Urinary bladder (tissue), 4 donors: ENCODE data around the gene SPANXD. TPM values are rescaled to one million over a fixed set of nuclear protein-coding genes. Genes with fewer than 3 reads are reported as not detected.
"Not testable (repeated sequence)": the region's sequence is repeated elsewhere in the genome, so short reads cannot be mapped to it uniquely, and the experiment has no call there.

Experiments used
- DNase-seq: peaks from one replicate; pipeline ENCODE4 v3.0.0-alpha.2; 2015; ENCODE audit errors: extremely low spot score
- H3K27ac ChIP-seq: one replicate; pipeline ENCODE4 v1.5.1; 2013; ENCODE audit warnings: low read depth, mild to moderate bottlenecking, moderate library complexity
- H3K36me3 ChIP-seq: one replicate; pipeline ENCODE4 v1.6.1; 2013; ENCODE audit warnings: mild to moderate bottlenecking, moderate library complexity; ENCODE audit not compliant: insufficient read depth
- H3K4me1 ChIP-seq: one replicate; pipeline ENCODE4 v1.6.1; 2013; ENCODE audit warnings: mild to moderate bottlenecking, moderate library complexity; ENCODE audit not compliant: insufficient read depth
- H3K4me3 ChIP-seq: one replicate; pipeline ENCODE4 v1.5.1; 2013; ENCODE audit warnings: low read depth, low read length
- WGBS: extraction: QIAGEN DNeasy Blood & Tissue Kit; methylation state at CpG from one replicate; pipeline ENCODE4 v1.1.7; 2013; 5-methylcytosine and 5-hydroxymethylcytosine counted together
- polyA plus RNA-seq: library from polyadenylated mRNA; stranded (reverse); fragments of 200-250 nt; gene quantifications from one replicate; pipeline ENCODE4 v1.2.3, GENCODE V29; 2013
- total RNA-seq: library from RNA; depleted of rRNA; stranded (reverse); fragments of >200 nt; gene quantifications from one replicate; pipeline ENCODE4 v1.2.3, GENCODE V29; 2014
- donor health status: healthy with polysubstance abuse.
- donor health status: healthy.

Gene SPANXD, protein sequence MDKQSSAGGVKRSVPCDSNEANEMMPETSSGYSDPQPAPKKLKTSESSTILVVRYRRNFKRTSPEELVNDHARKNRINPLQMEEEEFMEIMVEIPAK
- total RNA-seq (not detected), polyA plus RNA-seq (not detected)

DNA sequence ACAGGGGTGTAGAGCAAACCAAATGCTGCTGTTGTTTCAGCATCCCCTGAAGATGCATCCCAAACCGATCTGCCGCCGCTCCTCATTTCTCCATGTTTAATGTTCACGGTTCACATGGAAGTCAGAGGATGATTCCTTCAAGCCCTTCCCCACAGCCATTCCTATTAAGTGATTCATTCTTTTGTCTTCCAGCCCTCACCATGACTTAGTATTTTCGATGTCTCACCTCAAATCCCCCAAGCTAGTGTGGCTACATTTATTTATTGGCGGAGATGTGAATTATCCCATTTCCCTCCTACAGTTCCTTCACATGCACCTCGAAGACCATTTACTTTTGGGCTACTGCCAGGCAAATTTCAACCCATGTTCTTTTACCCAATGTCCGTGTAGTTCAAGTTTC is at the start of gene SPANXD:
Gene SPANXD (minus strand): TSS at position 101 of the 400 bp plus-strand sequence. CDS start 334 bp downstream, outside the sequence.
- not testable (repeated sequence) for H3K4me1 ChIP-seq, H3K4me3 ChIP-seq, H3K36me3 ChIP-seq, DNase-seq, H3K27ac ChIP-seq
- 90% methylated on average over 2 of the region's 8 CpGs for WGBS

DNA sequence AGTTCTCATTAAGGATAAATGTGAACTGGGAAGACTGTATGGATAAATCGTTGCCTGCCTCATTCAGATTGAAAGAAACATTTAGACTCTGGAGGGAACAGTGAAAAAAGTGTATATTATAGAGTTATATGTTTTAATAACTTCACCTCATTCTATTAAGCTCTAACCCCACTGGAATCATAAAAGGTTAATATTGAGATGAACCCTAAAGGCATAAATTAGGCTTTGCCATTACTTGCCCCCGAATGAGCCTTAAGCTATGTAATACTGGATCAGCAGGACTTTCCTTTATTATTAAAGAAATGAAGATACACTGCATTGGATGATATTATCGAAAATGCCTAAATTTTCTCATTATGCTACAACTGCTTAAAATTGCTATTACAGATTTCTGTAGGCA is 44.1 kb upstream of the SPANXD start:
- Histone ChIP-seq H3K4me3 (no peak overlapping the region), H3K27ac (no peak overlapping the region), H3K4me1 (no peaks in the 10 kb centered on the region), H3K36me3 (no peaks in the 10 kb centered on the region)
- WGBS: 91% methylated on average over 3 of the region's 3 CpGs
- DNase-seq: no peak

DNA sequence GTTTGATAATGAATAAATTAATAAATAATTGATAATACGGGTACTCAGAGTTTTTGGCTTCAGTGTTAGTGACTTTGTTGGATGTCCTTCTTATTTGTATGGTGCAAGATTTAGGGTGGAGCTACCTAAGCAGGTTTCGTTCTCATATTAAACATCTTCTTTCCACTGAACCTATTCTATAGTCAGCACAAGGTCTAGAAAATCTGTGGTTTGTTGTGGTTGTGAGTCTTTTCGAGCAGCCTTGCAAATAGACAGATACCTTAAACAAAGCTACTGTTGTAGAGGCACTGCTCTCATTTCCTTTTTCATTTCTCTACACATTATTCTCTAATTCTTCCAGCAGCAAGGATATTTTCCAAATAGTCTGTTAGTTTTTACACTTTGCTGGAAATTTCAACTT is 38.1 kb upstream of the SPANXD start:
- H3K4me1 ChIP-seq: no peaks in the 10 kb centered on the region
- no peak overlapping the region for H3K27ac ChIP-seq
- DNase-seq: no peak
- H3K4me3 ChIP-seq: no peak overlapping the region
- 88% methylated on average over 3 of the region's 3 CpGs for WGBS
- no peaks in the 10 kb centered on the region for H3K36me3 ChIP-seq

DNA sequence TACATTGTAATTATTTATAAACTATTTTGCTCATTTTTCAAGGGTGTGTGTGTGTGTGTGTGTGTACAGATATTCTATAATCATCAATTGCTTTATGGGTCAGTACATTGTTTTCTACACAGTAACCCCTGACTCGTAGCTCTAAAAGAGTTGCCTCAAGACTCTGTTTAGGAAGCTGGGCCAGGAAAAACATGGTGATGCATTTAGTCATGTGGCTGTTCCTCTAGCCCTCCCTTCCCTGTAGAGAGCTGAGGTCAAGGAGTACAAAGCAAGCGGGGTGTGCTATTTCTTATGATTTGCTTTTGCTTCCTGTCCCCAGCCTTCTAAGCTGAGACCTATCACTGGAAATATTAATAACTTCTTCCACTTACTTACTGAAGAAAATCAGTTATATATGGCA is 34.8 kb upstream of the SPANXD start:
- Histone ChIP-seq H3K4me3 (no peak overlapping the region), H3K4me1 (no peaks in the 10 kb centered on the region), H3K27ac (no peak overlapping the region), H3K36me3 (no peaks in the 10 kb centered on the region)
- WGBS: 41% methylated on average over 2 of the region's 2 CpGs
- no peak for DNase-seq

DNA sequence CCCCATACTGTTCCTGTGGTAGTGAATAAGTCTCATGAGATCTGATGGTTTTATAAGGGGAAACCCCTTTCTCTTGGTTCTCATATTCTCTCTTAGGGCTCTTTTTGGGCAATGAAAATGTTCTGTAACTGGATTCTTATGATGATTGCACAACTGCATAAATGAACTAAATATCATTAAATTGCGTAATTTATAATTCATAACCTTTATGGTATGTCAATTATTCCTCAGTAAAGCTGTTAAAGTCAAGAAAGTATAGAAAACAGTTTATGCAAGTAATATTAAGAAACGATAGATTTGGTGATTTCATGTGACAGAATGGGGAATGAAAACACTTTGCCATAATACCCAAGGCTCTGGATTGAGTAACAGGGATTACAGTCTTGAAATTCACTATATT is 33.5 kb upstream of the SPANXD start:
- DNase-seq: no peak
- Histone ChIP-seq H3K36me3 (no peaks in the 10 kb centered on the region), H3K4me3 (no peak overlapping the region), H3K27ac (no peak overlapping the region), H3K4me1 (no peaks in the 10 kb centered on the region)
- WGBS: 81% methylated on average over 2 of the region's 2 CpGs

DNA sequence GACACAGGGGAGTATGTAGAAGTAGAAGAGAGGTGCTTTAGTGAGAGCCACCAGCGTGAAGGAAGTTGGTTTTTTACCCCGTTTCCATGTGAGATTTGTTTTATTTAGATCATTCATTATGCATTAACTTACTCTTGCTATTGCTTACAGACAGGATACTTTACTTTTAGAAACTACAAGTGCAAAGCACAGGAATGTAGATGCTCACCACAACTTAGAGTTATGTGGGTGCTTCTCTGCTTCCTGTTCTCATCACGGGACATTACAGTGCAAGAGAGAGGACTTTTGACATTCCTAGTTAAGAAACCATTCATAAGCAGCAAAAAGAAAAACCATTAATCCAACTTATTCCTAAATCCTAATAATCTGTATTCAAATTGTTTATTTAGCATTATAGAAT is 25.6 kb upstream of the SPANXD start:
- Histone ChIP-seq H3K27ac (no peak overlapping the region), H3K4me3 (no peak overlapping the region), H3K36me3 (no peaks in the 10 kb centered on the region), H3K4me1 (no peaks in the 10 kb centered on the region)
- 58% methylated on average over 3 of the region's 3 CpGs for WGBS
- no peak for DNase-seq

DNA sequence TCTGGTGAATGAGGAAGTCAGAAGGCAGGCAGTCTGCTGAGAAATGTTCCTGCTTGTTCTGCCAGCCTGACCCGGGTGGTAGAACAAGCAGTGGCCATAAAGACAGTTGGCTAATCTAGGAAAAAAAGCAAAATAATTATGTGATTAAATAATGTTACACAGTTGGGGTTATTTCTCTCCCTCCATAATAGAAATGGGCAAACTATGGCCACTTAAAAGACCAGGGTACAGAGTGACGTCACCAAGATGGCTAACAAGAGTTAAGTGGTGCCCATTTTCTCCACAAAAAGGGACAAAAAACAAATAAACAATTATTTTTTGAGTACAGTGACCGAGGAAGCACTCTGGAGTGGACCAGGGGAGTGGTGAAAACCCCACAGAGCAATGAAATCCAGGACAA is 16.1 kb upstream of the SPANXD start:
- Histone ChIP-seq H3K27ac (no peak overlapping the region), H3K4me1 (no peaks in the 10 kb centered on the region), H3K4me3 (no peak overlapping the region), H3K36me3 (no peaks in the 10 kb centered on the region)
- DNase-seq: no peak
- 69% methylated on average over 3 of the region's 3 CpGs for WGBS

DNA sequence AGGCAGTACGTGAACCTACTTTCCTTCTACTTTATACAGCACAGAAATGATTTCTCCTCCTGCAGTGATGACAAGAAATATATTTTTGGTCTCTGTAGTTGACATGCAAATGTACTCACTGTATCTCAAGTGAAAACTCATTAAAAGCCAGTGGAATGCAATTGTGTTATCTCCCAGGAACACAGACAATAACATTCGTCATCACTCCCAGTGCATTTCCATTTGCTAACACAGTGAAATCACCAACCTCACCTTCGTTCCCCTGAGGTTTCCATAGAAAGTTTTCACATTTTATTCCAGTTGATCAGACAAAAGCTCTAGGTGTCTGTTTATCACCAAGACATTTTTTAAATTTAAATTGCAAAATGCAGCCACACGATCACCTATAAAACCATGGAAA is 2.5 kb upstream of the SPANXD start:
- H3K36me3 ChIP-seq: no peaks in the 10 kb centered on the region
- no peak overlapping the region for H3K27ac ChIP-seq
- 62% methylated on average over 4 of the region's 4 CpGs for WGBS
- H3K4me3 ChIP-seq: no peak overlapping the region
- no peaks in the 10 kb centered on the region for H3K4me1 ChIP-seq
- DNase-seq: no peak

DNA sequence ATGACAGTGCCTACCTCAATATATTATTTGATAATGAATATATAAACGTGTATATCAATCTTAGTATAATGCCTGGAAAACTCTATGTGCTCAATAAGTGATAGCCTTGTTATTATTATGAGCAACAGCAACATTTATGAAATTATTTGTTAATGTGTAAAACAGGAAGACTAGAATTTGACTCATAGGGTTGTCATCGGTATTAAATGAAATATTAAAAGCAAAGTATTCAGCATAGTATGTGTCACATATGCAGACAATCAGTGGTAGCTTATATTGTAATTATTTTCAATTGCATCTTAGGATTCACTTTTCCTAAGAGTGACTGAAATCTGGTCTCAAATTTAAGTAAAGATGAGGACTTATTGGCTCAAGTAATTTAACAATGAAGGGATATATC is 24.6 kb downstream of the SPANXD start:
- H3K4me1 ChIP-seq: no peaks in the 10 kb centered on the region
- WGBS: 77% methylated on average over 2 of the region's 2 CpGs
- no peak overlapping the region for H3K27ac ChIP-seq
- H3K36me3 ChIP-seq: no peaks in the 10 kb centered on the region
- no peak overlapping the region for H3K4me3 ChIP-seq
- DNase-seq: no peak

DNA sequence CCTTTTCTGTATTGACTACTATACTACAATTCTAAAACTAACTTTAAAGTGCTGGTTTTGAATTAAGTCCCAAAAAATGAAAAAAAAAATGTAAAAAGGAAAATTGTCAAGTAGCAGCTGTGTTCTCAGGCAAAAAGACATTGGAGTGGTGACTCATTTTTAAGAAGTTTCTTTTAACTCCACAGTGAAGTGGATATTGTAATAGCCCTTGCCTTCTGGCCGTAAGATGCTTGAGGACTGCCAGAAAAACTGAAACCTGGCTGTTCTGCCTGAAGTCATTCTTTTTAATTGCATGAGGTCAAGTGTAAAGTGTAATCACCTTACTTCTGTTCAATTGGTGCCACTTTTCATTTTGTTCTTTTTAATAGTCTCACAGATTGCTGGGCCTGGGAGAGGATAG is 28.9 kb downstream of the SPANXD start:
- H3K36me3 ChIP-seq: no peaks in the 10 kb centered on the region
- no peak for DNase-seq
- H3K4me3 ChIP-seq: no peak overlapping the region
- H3K4me1 ChIP-seq: no peaks in the 10 kb centered on the region
- 80% methylated on average over 1 of the region's 1 CpG for WGBS
- H3K27ac ChIP-seq: no peak overlapping the region

DNA sequence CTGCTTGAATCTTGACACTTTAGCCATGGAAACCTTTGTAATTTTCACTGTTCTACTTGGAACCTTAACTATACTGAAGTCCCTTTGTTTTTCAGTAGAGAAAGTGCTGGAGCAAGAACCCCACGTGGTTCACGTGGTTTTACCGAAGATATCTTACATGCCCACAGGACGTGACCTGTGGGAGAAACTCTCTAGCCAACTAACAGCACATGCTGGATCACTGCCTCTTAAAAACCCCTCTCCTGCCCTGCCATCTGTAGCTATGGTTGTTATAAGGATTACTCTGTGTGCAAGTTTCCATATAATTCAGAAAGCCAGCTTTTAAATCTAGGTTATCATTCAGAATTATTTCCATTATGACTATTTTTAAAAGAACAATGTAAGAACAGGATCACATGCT is 30.2 kb downstream of the SPANXD start:
- Histone ChIP-seq H3K27ac (no peak overlapping the region), H3K4me3 (no peak overlapping the region), H3K4me1 (no peaks in the 10 kb centered on the region), H3K36me3 (no peaks in the 10 kb centered on the region)
- DNase-seq: no peak
- WGBS: 80% methylated on average over 4 of the region's 4 CpGs

DNA sequence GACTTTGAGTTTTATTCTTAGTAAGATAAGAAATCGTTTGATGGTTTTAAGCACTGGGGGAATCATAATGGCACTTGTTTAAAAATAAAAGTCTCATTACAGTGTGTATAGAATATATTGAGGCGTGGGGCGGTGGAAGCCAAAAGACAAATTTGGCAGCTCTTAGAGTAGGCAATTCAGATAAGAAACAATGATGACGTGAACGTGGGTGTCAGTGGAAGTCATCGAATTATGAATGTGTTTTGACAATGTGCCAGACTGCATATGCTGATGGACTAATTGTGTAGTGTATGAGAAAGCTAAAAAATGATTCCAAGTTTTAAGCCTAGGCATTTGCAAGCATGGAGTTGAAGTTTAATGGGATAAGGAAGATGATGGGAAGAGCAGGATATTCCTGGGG is 35.8 kb downstream of the SPANXD start:
- H3K4me3 ChIP-seq: no peak overlapping the region
- no peak for DNase-seq
- 50% methylated on average over 6 of the region's 6 CpGs for WGBS

DNA sequence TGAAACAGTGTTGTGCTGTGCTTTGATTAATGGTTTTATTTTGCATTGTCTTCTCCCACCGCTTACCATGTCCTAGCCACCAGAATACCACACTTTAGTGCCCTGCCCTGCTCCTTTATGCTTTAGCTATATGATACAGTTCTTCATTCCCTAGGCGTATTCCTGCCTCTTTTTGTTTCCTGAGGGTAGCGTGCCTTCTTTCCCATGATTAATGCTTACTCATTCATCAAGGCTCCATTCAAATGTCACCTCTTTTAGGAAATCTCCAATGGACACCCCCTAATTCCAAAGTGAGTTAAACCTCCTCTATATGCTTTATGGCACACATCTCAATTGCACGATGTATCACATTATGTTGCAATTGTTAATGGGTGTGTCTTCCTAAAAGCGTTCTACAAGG is 46.3 kb downstream of the SPANXD start:
- no peak overlapping the region for H3K27ac ChIP-seq
- H3K36me3 ChIP-seq: no peaks in the 10 kb centered on the region
- 83% methylated on average over 5 of the region's 5 CpGs for WGBS
- no peak for DNase-seq
- no peaks in the 10 kb centered on the region for H3K4me1 ChIP-seq
- H3K4me3 ChIP-seq: no peak overlapping the region

More for the DNA sequence above, 35.8 kb downstream of the SPANXD start:
- Histone ChIP-seq H3K27ac (no peak overlapping the region), H3K36me3 (no peaks in the 10 kb centered on the region), H3K4me1 (no peaks in the 10 kb centered on the region)
